ENCODE results near the gene DNAH17. TPM values are rescaled to one million over a fixed set of nuclear protein-coding genes. Genes with fewer than 3 reads are reported as not detected.

DNAH17 gene
- total and polyA plus RNA-seq, 2 of the 13 experiments (the other 11 are each of a cell fraction or from before 2014, with no cell fraction given), result 0.86 to 1.6 TPM

GRCh38 chr17:78433013-78433727 lies 144.0 kb downstream of the DNAH17 start (continued):
- TF ChIP-seq ZNF460 (CRISPR knock-in tag; IDR thresholded peaks at IDR 0.05; ENCODE audit: borderline replicate concordance), result no peak; the same call in 1 of the 2 replicates
- TF ChIP-seq ZNF652 (CRISPR knock-in tag; IDR thresholded peaks at IDR 0.05; ENCODE audit: borderline replicate concordance, low read depth), result 0 out of 2 replicates have a peak, but pooled peaks have one; percentile 10
- TF ChIP-seq ZUFSP (CRISPR knock-in tag; IDR thresholded peaks at IDR 0.05; ENCODE audit: borderline replicate concordance), result no peak
- TF ChIP-seq JUN (CRISPR knock-in tag; IDR thresholded peaks at IDR 0.05), result no peak
- TF ChIP-seq GRHL1 (CRISPR knock-in tag; conservative IDR thresholded peaks at IDR 0.05), result no peak
- TF ChIP-seq MAF1 (CRISPR knock-in tag; IDR thresholded peaks at IDR 0.05; ENCODE audit: borderline replicate concordance), result no peak
- TF ChIP-seq GZF1 (CRISPR knock-in tag; IDR thresholded peaks at IDR 0.05), result no peak
- TF ChIP-seq PHF20 (CRISPR knock-in tag; IDR thresholded peaks at IDR 0.05), result no peak
- TF ChIP-seq JUND (CRISPR knock-in tag; IDR thresholded peaks at IDR 0.05), result no peak
- TF ChIP-seq MED1 (CRISPR knock-in tag; IDR thresholded peaks at IDR 0.05), result no peak
- TF ChIP-seq AKAP8 (CRISPR knock-in tag; IDR thresholded peaks at IDR 0.05), result no peak
- no peak for TF ChIP-seq NAIF1 (CRISPR knock-in tag; IDR thresholded peaks at IDR 0.05; ENCODE audit: borderline replicate concordance)
- no peak for TF ChIP-seq MTF1 (CRISPR knock-in tag; IDR thresholded peaks at IDR 0.05)
- TF ChIP-seq KDM4B (CRISPR knock-in tag; IDR thresholded peaks at IDR 0.05), result no peak
- TF ChIP-seq ZNF761 (CRISPR knock-in tag; conservative IDR thresholded peaks at IDR 0.05), result no peak
- TF ChIP-seq NFIB (CRISPR knock-in tag; IDR thresholded peaks at IDR 0.05; ENCODE audit: borderline replicate concordance), result no peak
- TF ChIP-seq THYN1 (CRISPR knock-in tag; IDR thresholded peaks at IDR 0.05; ENCODE audit: borderline replicate concordance, low read depth), result no peak
- TF ChIP-seq ZNF850 (CRISPR knock-in tag; conservative IDR thresholded peaks at IDR 0.05), result no peak
- no peak for TF ChIP-seq EZH2 (conservative IDR thresholded peaks at IDR 0.05; ENCODE audit: low read depth, low read length)
- no peak for TF ChIP-seq ZNF543 (CRISPR knock-in tag; IDR thresholded peaks at IDR 0.05)
- peak; percentile 44 for TF ChIP-seq U2AF1 (optimal IDR thresholded peaks at IDR 0.05; ENCODE audit: low read depth, low read length)
- no peak for TF ChIP-seq PHF5A (CRISPR knock-in tag; IDR thresholded peaks at IDR 0.05; ENCODE audit: low read depth, unreplicated experiment)
- TF ChIP-seq ARID2 (CRISPR knock-in tag; IDR thresholded peaks at IDR 0.05; ENCODE audit: borderline replicate concordance), result no peak
- TF ChIP-seq SMYD3 (CRISPR knock-in tag; IDR thresholded peaks at IDR 0.05), result no peak
- TF ChIP-seq MEIS1 (CRISPR knock-in tag; IDR thresholded peaks at IDR 0.05; ENCODE audit: borderline replicate concordance), result no peak
- TF ChIP-seq CSRNP1 (CRISPR knock-in tag; IDR thresholded peaks at IDR 0.05), result no peak

Data from HepG2 (cell line).